Measurements from ENCODE around the gene KASH5.

KASH5 gene

GRCh38 chr19:49347835-49348234 lies 40.2 kb upstream of the KASH5 start:
- no peaks in the 10 kb centered on the region for H3K27me3 ChIP-seq (replicated peaks; ENCODE audit: control insufficient read depth, insufficient read depth, low read length, poor library complexity, severe bottlenecking)
- no peak for DNase-seq
- no peaks in the 10 kb centered on the region for H3K9me3 ChIP-seq (ENCODE audit: control insufficient read depth, low read length)
- no peaks in the 10 kb centered on the region for H3K4me1 ChIP-seq (ENCODE audit: control insufficient read depth, insufficient read depth, low read length, poor library complexity, severe bottlenecking)
- no peak overlapping the region for H3K27ac ChIP-seq (ENCODE audit: insufficient read depth, low read length, poor library complexity, severe bottlenecking)
- H3K36me3 ChIP-seq (ENCODE audit: control insufficient read depth, insufficient read depth, low read length) = no peaks in the 10 kb centered on the region
- H3K4me3 ChIP-seq (ENCODE audit: insufficient read depth, low read depth, low read length, poor library complexity, severe bottlenecking) = no peak overlapping the region

GRCh38 chr19:49348305-49349189 lies 39.5 kb upstream of the KASH5 start:
- no peaks in the 10 kb centered on the region for H3K4me1 ChIP-seq (ENCODE audit: control insufficient read depth, insufficient read depth, low read length, poor library complexity, severe bottlenecking)
- H3K4me3 ChIP-seq (ENCODE audit: insufficient read depth, low read depth, low read length, poor library complexity, severe bottlenecking) = no peak overlapping the region
- H3K9me3 ChIP-seq (ENCODE audit: control insufficient read depth, low read length) = no peaks in the 10 kb centered on the region
- H3K36me3 ChIP-seq (ENCODE audit: control insufficient read depth, insufficient read depth, low read length) = no peaks in the 10 kb centered on the region
- H3K27me3 ChIP-seq (replicated peaks; ENCODE audit: control insufficient read depth, insufficient read depth, low read length, poor library complexity, severe bottlenecking) = no peaks in the 10 kb centered on the region
- no peak for DNase-seq
- H3K27ac ChIP-seq (ENCODE audit: insufficient read depth, low read length, poor library complexity, severe bottlenecking) = no peak overlapping the region

- DNase-seq = no peak
- Histone ChIP-seq H3K27ac (ENCODE audit: insufficient read depth, low read length, poor library complexity, severe bottlenecking) (no peak overlapping the region), H3K36me3 (ENCODE audit: control insufficient read depth, insufficient read depth, low read length) (no peaks in the 10 kb centered on the region), H3K27me3 (replicated peaks; ENCODE audit: control insufficient read depth, insufficient read depth, low read length, poor library complexity, severe bottlenecking) (no peaks in the 10 kb centered on the region), H3K4me1 (ENCODE audit: control insufficient read depth, insufficient read depth, low read length, poor library complexity, severe bottlenecking) (no peaks in the 10 kb centered on the region), H3K4me3 (ENCODE audit: insufficient read depth, low read depth, low read length, poor library complexity, severe bottlenecking) (no peak overlapping the region), H3K9me3 (ENCODE audit: control insufficient read depth, low read length) (no peaks in the 10 kb centered on the region)
Measured at GRCh38 chr19:49349567-49349966, 38.5 kb upstream of the KASH5 start.

GRCh38 chr19:49355909-49356353 lies 32.1 kb upstream of the KASH5 start:
- Histone ChIP-seq H3K27ac (ENCODE audit: insufficient read depth, low read length, poor library complexity, severe bottlenecking) (no peak overlapping the region), H3K36me3 (ENCODE audit: control insufficient read depth, insufficient read depth, low read length) (no peaks in the 10 kb centered on the region)

GRCh38 chr19:49356382-49356781 lies 31.7 kb upstream of the KASH5 start:
- no peak for DNase-seq
- Histone ChIP-seq H3K9me3 (ENCODE audit: control insufficient read depth, low read length) (no peaks in the 10 kb centered on the region), H3K27me3 (replicated peaks; ENCODE audit: control insufficient read depth, insufficient read depth, low read length, poor library complexity, severe bottlenecking) (peaks cover 6% of the 10 kb centered on the region), H3K36me3 (ENCODE audit: control insufficient read depth, insufficient read depth, low read length) (no peaks in the 10 kb centered on the region), H3K4me3 (ENCODE audit: insufficient read depth, low read depth, low read length, poor library complexity, severe bottlenecking) (no peak overlapping the region), H3K27ac (ENCODE audit: insufficient read depth, low read length, poor library complexity, severe bottlenecking) (no peak overlapping the region), H3K4me1 (ENCODE audit: control insufficient read depth, insufficient read depth, low read length, poor library complexity, severe bottlenecking) (peaks cover 6% of the 10 kb centered on the region)

More at GRCh38 chr19:49355909-49356353, 32.1 kb upstream of the KASH5 start:
- Histone ChIP-seq H3K27me3 (replicated peaks; ENCODE audit: control insufficient read depth, insufficient read depth, low read length, poor library complexity, severe bottlenecking) (peaks cover 6% of the 10 kb centered on the region), H3K9me3 (ENCODE audit: control insufficient read depth, low read length) (no peaks in the 10 kb centered on the region), H3K4me3 (ENCODE audit: insufficient read depth, low read depth, low read length, poor library complexity, severe bottlenecking) (no peak overlapping the region), H3K4me1 (ENCODE audit: control insufficient read depth, insufficient read depth, low read length, poor library complexity, severe bottlenecking) (peaks cover 6% of the 10 kb centered on the region)
- no peak for DNase-seq

- no peak for DNase-seq
- H3K4me1 ChIP-seq (ENCODE audit: control insufficient read depth, insufficient read depth, low read length, poor library complexity, severe bottlenecking) = peaks cover 13% of the 10 kb centered on the region
- H3K27ac ChIP-seq (ENCODE audit: insufficient read depth, low read length, poor library complexity, severe bottlenecking) = no peak overlapping the region
- H3K36me3 ChIP-seq (ENCODE audit: control insufficient read depth, insufficient read depth, low read length) = no peaks in the 10 kb centered on the region
- no peak overlapping the region for H3K4me3 ChIP-seq (ENCODE audit: insufficient read depth, low read depth, low read length, poor library complexity, severe bottlenecking)
- H3K27me3 ChIP-seq (replicated peaks; ENCODE audit: control insufficient read depth, insufficient read depth, low read length, poor library complexity, severe bottlenecking) = peaks cover 10% of the 10 kb centered on the region
- no peaks in the 10 kb centered on the region for H3K9me3 ChIP-seq (ENCODE audit: control insufficient read depth, low read length)
Measured at GRCh38 chr19:49357186-49357585, 30.9 kb upstream of the KASH5 start.

- no peak overlapping the region for H3K27ac ChIP-seq (ENCODE audit: insufficient read depth, low read length, poor library complexity, severe bottlenecking)
- H3K4me3 ChIP-seq (ENCODE audit: insufficient read depth, low read depth, low read length, poor library complexity, severe bottlenecking) = no peak overlapping the region
- no peak for DNase-seq
- H3K36me3 ChIP-seq (ENCODE audit: control insufficient read depth, insufficient read depth, low read length) = no peaks in the 10 kb centered on the region
- H3K9me3 ChIP-seq (ENCODE audit: control insufficient read depth, low read length) = no peaks in the 10 kb centered on the region
- peaks cover 33% of the 10 kb centered on the region for H3K27me3 ChIP-seq (replicated peaks; ENCODE audit: control insufficient read depth, insufficient read depth, low read length, poor library complexity, severe bottlenecking)
- peaks cover 31% of the 10 kb centered on the region for H3K4me1 ChIP-seq (ENCODE audit: control insufficient read depth, insufficient read depth, low read length, poor library complexity, severe bottlenecking)
Measured at GRCh38 chr19:49359851-49360820, 27.9 kb upstream of the KASH5 start.

GRCh38 chr19:49361438-49362047 lies 26.5 kb upstream of the KASH5 start:
- no peaks in the 10 kb centered on the region for H3K9me3 ChIP-seq (ENCODE audit: control insufficient read depth, low read length)
- H3K36me3 ChIP-seq (ENCODE audit: control insufficient read depth, insufficient read depth, low read length) = no peaks in the 10 kb centered on the region
- H3K4me1 ChIP-seq (ENCODE audit: control insufficient read depth, insufficient read depth, low read length, poor library complexity, severe bottlenecking) = peaks cover 26% of the 10 kb centered on the region
- H3K27ac ChIP-seq (ENCODE audit: insufficient read depth, low read length, poor library complexity, severe bottlenecking) = no peak overlapping the region
- DNase-seq = no peak
- H3K4me3 ChIP-seq (ENCODE audit: insufficient read depth, low read depth, low read length, poor library complexity, severe bottlenecking) = no peak overlapping the region
- H3K27me3 ChIP-seq (replicated peaks; ENCODE audit: control insufficient read depth, insufficient read depth, low read length, poor library complexity, severe bottlenecking) = peaks cover 32% of the 10 kb centered on the region

GRCh38 chr19:49362048-49362928 lies 25.8 kb upstream of the KASH5 start, which contains the start of gene TEAD2:
Gene TEAD2 (minus strand): TSS chr19:49362416. CDS start chr19:49360075, 2,341 bp downstream.
- no peak within 1 kb of the TSS for H3K27ac ChIP-seq (ENCODE audit: insufficient read depth, low read length, poor library complexity, severe bottlenecking)
- H3K27me3 ChIP-seq (replicated peaks; ENCODE audit: control insufficient read depth, insufficient read depth, low read length, poor library complexity, severe bottlenecking) = peaks cover 32% of the 10 kb centered on the region
- no peak for DNase-seq
- H3K36me3 ChIP-seq (ENCODE audit: control insufficient read depth, insufficient read depth, low read length) = no peaks in the 10 kb centered on the region
- peaks cover 26% of the 10 kb centered on the region for H3K4me1 ChIP-seq (ENCODE audit: control insufficient read depth, insufficient read depth, low read length, poor library complexity, severe bottlenecking)
- no peaks in the 10 kb centered on the region for H3K9me3 ChIP-seq (ENCODE audit: control insufficient read depth, low read length)
- peak within 1 kb of the TSS; percentile 35 for H3K4me3 ChIP-seq (ENCODE audit: insufficient read depth, low read depth, low read length, poor library complexity, severe bottlenecking)

Measured in effector memory CD4-positive, alpha-beta T cell (primary cell).